Keratinocyte (primary cell): ENCODE results near the gene MYO1D. TPM values are rescaled to one million over a fixed set of nuclear protein-coding genes. Genes with fewer than 3 reads are reported as not detected.

ENCODE experiments used
- DNase-seq: peaks from one replicate; pipeline ENCODE4 v3.0.0-alpha.2; 2011; ENCODE audit warnings: low read depth, missing footprints, low spot score
- FAIRE-seq: peaks from 2 replicates; lab custom pipeline; 2011; peaks lifted over from hg19 to GRCh38; lab: Jason Lieb, UNC
- H2AFZ ChIP-seq: 2 replicates; pipeline ENCODE4 v1.6.0; 2012; ENCODE audit warnings: low read length, control low read depth, inconsistent platforms; ENCODE audit not compliant: control insufficient read depth
- H3K27ac ChIP-seq: 2 replicates; pipeline ENCODE4 v1.5.1; 2011; ENCODE audit warnings: low read length; ENCODE audit not compliant: control insufficient read depth, insufficient read depth
- H3K27me3 ChIP-seq: 3 replicates; pipeline ENCODE4 v1.6.0; 2011; ENCODE audit warnings: low read length; ENCODE audit not compliant: control insufficient read depth, insufficient read depth; ENCODE audit errors: extremely low read depth
- H3K36me3 ChIP-seq, 2 experiments: 2 replicates in 1 of 2; 3 replicates in 1 of 2; pipeline ENCODE4 v1.5.1; 2011; ENCODE audit warnings: low read length in 2 of 2, mild to moderate bottlenecking in 1 of 2; ENCODE audit not compliant: control insufficient read depth in 2 of 2, insufficient read depth in 2 of 2; ENCODE audit errors: extremely low read depth in 1 of 2
- H3K4me1 ChIP-seq: 3 replicates; pipeline ENCODE4 v1.5.1; 2011; ENCODE audit warnings: low read length; ENCODE audit not compliant: control insufficient read depth, insufficient read depth; ENCODE audit errors: extremely low read depth
- H3K4me2 ChIP-seq: 3 replicates; pipeline ENCODE4 v1.6.0; 2011; ENCODE audit warnings: low read depth, low read length; ENCODE audit not compliant: control insufficient read depth, insufficient read depth; ENCODE audit errors: extremely low read depth
- H3K4me3 ChIP-seq, 3 experiments: fragments of 200-600 bp in 1 of 3; sonication (generic) in 1 of 3; 2 replicates in 2 of 3; 3 replicates in 1 of 3; pipeline ENCODE4 v1.5.1; 2011 to 2016; ENCODE audit warnings: low read length in 3 of 3, mild to moderate bottlenecking in 3 of 3, control low read depth in 2 of 3, inconsistent platforms in 1 of 3, low read depth in 1 of 3, mixed read lengths in 1 of 3, mixed run types in 1 of 3, moderate library complexity in 1 of 3; ENCODE audit not compliant: control insufficient read depth in 2 of 3, insufficient read depth in 2 of 3; ENCODE audit errors: extremely low read depth in 1 of 3
- H3K79me2 ChIP-seq: 2 replicates; pipeline ENCODE4 v1.6.0; 2012; ENCODE audit warnings: low read length; ENCODE audit not compliant: control insufficient read depth, insufficient read depth
- H3K9ac ChIP-seq: 3 replicates; pipeline ENCODE4 v1.6.0; 2011; ENCODE audit warnings: low read length; ENCODE audit not compliant: control insufficient read depth, insufficient read depth; ENCODE audit errors: extremely low read depth
- H3K9me1 ChIP-seq: 3 replicates; pipeline ENCODE4 v1.6.0; 2011; ENCODE audit warnings: low read length; ENCODE audit not compliant: control insufficient read depth, insufficient read depth; ENCODE audit errors: extremely low read depth
- H3K9me3 ChIP-seq: 2 replicates; pipeline ENCODE4 v1.5.1; 2012; ENCODE audit warnings: low read depth, low read length; ENCODE audit not compliant: control insufficient read depth
- H4K20me1 ChIP-seq: 3 replicates; pipeline ENCODE4 v1.6.0; 2011; ENCODE audit warnings: low read length; ENCODE audit not compliant: control insufficient read depth, insufficient read depth; ENCODE audit errors: extremely low read depth
- EZH2 ChIP-seq: IDR thresholded peaks from one replicate; pipeline ENCODE4 v1.6.1; 2012; ENCODE audit warnings: inconsistent platforms, mild to moderate bottlenecking, low read length, moderate library complexity
- dilution Hi-C: fragments of 300-500 bp; cut with MboI; formaldehyde crosslinking; loops from one replicate; pipeline ENCODE4 v1.7.0; 2020; ENCODE audit warnings: low sequenced_read_pairs; ENCODE audit not compliant: extremely low pct_ligation_motif_present
- polyA plus RNA-seq, 5 experiments: library from polyadenylated mRNA; depleted of rRNA in 3 of 5; stranded (reverse) in 3 of 5; stranded (forward) in 1 of 5; unstranded in 1 of 5; fragments of >200 nt; gene quantifications; 1 replicate in 1 of 5; 2 replicates in 3 of 5; 3 replicates in 1 of 5; pipeline versions ENCODE4 v1.2.1 to v1.2.3, GENCODE V29; 2011 to 2012; ENCODE audit warnings: missing spikeins in 2 of 5, low read depth in 1 of 5, low replicate concordance in 1 of 5
- TF ChIP-seq, protein P1 (sequence below), 3 experiments: IDR thresholded peaks in 1 of 3; conservative IDR thresholded peaks in 1 of 3; optimal IDR thresholded peaks in 1 of 3; 2 replicates in 2 of 3; 3 replicates in 1 of 3; pipeline versions ENCODE3 to v1.5.1; 2011; ENCODE audit warnings: low read length in 3 of 3, mild to moderate bottlenecking in 3 of 3, moderate library complexity in 2 of 3, control low read depth in 1 of 3, inconsistent platforms in 1 of 3; ENCODE audit not compliant: insufficient read depth in 2 of 3; ENCODE audit errors: extremely low read depth in 1 of 3

MYO1D gene
- polyA plus RNA-seq, 1 donor (not counting 4 experiments of a cell fraction or from before 2014, with no cell fraction given): 33.7 TPM

GRCh38 chr17:32831627-32832243 lies 45.2 kb downstream of the MYO1D start:
- Histone ChIP-seq H3K36me3 (no peaks in the 10 kb centered on the region), H3K9me1 (no peaks in the 10 kb centered on the region), H3K4me1 (peaks cover 25% of the 10 kb centered on the region), H3K4me3 (no peak overlapping the region), H3K79me2 (peaks cover 14% of the 10 kb centered on the region), H2AFZ (no peak overlapping the region), H3K27me3 (no peaks in the 10 kb centered on the region), H3K4me2 (no peak overlapping the region), H3K9me3 (no peaks in the 10 kb centered on the region), H3K27ac (no peak overlapping the region), H3K9ac (no peak overlapping the region), H4K20me1 (no peaks in the 10 kb centered on the region)
- dilution Hi-C loops: no loop called here
- no peak for FAIRE-seq
- DNase-seq: no peak
- no peak for TF ChIP-seq EZH2
- TF ChIP-seq, protein P1, sequence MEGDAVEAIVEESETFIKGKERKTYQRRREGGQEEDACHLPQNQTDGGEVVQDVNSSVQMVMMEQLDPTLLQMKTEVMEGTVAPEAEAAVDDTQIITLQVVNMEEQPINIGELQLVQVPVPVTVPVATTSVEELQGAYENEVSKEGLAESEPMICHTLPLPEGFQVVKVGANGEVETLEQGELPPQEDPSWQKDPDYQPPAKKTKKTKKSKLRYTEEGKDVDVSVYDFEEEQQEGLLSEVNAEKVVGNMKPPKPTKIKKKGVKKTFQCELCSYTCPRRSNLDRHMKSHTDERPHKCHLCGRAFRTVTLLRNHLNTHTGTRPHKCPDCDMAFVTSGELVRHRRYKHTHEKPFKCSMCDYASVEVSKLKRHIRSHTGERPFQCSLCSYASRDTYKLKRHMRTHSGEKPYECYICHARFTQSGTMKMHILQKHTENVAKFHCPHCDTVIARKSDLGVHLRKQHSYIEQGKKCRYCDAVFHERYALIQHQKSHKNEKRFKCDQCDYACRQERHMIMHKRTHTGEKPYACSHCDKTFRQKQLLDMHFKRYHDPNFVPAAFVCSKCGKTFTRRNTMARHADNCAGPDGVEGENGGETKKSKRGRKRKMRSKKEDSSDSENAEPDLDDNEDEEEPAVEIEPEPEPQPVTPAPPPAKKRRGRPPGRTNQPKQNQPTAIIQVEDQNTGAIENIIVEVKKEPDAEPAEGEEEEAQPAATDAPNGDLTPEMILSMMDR (optimal IDR thresholded peaks at IDR 0.05 in 1 of 3, IDR thresholded peaks at IDR 0.05 in 1 of 3, conservative IDR thresholded peaks at IDR 0.05 in 1 of 3; ENCODE audit: extremely low read depth in 1 of 3, insufficient read depth in 2 of 3, low read length in 3 of 3): no peak

DNA sequence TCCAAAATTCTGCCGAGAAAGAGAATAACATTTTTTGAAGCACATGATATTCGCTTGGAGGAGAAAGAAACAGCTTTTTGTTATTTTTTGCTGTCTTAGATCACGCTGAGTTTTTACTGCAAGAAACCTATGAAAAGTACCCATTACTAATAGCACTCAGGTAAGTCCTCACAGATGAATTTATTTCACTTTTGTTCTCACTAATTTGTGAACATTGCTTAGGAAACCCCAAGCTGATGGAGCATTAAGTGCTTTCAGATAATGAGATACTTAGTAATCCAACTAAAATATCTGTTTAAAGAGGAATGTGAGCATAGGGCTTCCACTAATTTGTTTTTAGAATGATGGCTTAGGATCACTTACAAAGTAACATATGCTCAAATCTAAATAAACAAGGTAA lies 45.7 kb downstream of the MYO1D start:
- dilution Hi-C loops: no loop called here
- Histone ChIP-seq H2AFZ (no peak overlapping the region), H3K4me2 (no peak overlapping the region), H3K36me3 (no peaks in the 10 kb centered on the region), H3K9ac (no peak overlapping the region), H3K27ac (no peak overlapping the region), H3K9me1 (no peaks in the 10 kb centered on the region), H3K9me3 (no peaks in the 10 kb centered on the region), H3K27me3 (no peaks in the 10 kb centered on the region), H3K4me1 (peaks cover 25% of the 10 kb centered on the region), H3K79me2 (peaks cover 14% of the 10 kb centered on the region), H4K20me1 (no peaks in the 10 kb centered on the region), H3K4me3 (no peak overlapping the region)
- no peak for DNase-seq
- TF ChIP-seq, protein P1 (optimal IDR thresholded peaks at IDR 0.05 in 1 of 3, IDR thresholded peaks at IDR 0.05 in 1 of 3, conservative IDR thresholded peaks at IDR 0.05 in 1 of 3; ENCODE audit: extremely low read depth in 1 of 3, insufficient read depth in 2 of 3, low read length in 3 of 3): no peak
- no peak for TF ChIP-seq EZH2
- FAIRE-seq: no peak
